SHP77 (cell line): Measurements from ENCODE around the gene NPC1.

Source experiments
- DNase-seq, 2 experiments: peaks; one replicate each; lab custom pipeline; 2025; lab: John Stamatoyannopoulos, UW

NPC1 gene

GRCh38 chr18:23487738-23488570 is 98.4 kb downstream of the NPC1 start:
- DNase-seq = peak in 1 of 2 experiments; percentile 22

DNA sequence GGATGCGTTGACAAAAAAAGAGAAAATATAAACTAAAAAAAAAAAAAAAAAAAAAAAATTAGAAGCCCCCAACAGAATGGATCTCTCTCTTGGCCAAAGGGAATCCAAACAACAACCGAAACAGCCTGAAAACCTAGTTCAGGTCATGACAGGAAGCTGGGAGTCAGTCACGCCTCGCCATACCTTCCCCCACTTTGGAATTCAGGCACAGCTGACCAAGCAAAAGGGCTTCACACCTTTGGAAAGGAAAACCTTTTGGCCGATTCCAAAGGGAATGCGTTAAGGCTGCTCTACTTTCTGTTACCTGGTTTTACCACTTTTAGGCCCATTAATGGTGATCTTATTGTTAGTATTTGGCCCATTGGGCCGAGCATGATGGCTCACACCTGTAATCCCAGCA is 100.9 kb downstream of the NPC1 start:
- no peak for DNase-seq

- no peak for DNase-seq
These were observed 101.6 kb downstream of the NPC1 start for GRCh38 chr18:23484561-23485182.
